HG03135 (cell line): ENCODE results near the gene NRDC.

Experiments used
- ATAC-seq: cut with Tn5 transposase; IDR thresholded peaks from one replicate; pipeline ENCODE4 v1.9.1; 2021; ENCODE audit warnings: mild to moderate bottlenecking, moderate library complexity; ENCODE audit not compliant: unreplicated experiment

Gene NRDC

DNA sequence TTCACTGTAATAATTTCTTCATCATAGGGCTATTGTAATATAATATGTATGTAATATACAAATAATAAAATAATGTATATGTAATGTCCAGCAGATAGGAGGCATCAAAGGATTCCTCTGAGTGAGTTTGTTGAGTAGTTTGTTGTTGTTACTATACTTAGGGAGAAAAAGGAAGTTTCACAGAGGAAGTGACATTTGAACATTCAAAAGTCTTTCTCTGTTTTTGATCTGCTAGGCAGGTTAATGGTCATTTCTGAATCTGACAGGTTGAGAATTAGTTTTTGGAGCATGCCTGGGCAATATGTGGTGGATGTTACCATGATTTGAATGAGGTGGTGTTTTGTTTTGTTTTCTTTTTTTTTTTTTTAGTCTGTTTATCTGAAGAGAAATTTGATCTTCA lies 102.1 kb downstream of the NRDC start:
- no peak for ATAC-seq

DNA sequence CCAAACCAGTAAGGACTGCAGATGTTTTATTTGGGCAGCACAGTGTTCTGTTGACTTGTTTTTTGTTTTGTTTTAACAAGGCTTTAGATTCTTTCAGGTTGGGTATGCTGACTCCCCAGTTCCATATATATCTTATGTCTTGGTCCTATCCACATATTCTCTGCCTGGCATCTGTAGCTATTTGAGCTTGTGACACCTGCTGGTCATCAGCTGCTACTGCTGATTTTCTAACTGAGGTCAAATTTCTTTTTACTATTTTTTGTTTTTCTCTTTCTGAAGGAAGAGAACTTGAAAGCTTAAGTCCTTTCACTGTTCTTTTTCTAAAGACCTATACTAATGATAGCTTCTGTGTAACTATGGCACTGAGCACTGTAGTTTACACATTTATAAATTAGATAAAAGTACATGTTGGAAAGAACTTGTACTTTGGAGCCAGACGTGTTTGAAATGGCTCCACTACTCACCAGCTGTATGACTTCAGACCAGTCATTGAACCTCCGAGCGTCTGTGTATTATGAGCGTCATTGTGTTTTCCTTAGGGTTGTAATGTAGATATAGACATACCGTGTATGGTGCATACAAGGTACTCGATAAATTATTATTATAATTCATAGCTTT lies 109.4 kb downstream of the NRDC start:
- no peak for ATAC-seq

DNA sequence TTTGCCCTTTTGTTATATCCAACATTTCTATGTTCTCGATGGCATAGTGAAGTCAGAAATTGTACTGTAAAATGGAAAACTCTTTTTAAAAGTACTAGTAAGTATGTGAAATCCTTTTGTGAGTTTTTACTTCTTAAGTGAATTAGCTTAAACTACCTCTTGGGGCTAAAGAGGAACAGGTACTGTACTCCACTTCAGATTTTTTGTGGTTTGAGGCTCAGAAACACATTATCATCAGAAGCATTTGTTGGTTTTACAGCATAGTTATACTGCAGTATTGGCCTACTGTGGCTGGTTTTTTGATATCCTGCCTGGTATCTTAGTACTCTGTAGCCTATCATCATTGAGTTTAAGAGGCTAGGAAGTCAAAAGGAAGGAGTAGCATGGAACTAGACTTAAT lies 117.2 kb downstream of the NRDC start:
- no peak for ATAC-seq

DNA sequence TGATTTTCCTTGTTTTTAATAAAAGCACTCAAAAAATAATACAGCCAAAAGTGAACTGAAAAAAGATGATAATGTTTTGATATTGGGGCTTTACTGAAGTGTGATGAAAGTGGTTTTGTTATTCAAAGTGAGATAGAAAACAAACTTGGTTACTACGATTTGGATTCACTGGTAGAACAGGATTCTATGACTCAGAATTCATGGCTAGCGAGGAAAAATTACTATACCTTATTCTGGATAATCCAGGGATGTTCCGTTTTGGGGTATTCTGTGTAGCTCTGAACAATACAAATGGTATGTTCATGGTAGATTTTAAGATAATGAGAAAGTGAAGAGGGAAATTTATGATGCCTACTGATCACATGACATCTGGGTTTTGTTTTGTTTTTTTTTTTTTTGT lies 117.7 kb downstream of the NRDC start:
- no peak for ATAC-seq

DNA sequence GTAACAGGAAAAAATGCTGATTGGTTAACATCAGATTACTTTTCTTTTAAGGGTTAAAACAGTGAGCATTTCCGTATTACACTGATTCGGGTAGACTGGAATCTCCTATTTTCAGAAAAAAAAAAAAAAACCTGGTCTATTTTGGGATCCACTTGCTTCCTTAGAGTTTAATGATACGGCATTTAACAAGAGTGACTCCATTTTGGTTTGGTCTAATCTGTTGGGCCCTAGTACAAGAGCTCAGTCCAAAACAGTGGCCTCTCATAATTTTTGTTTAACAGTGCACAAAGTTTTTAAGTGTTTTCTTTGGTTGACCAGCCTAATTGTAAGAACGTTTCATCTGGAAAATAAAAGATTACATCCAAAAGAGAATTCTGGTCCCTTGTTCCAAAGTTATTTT lies 120.2 kb downstream of the NRDC start:
- no peak for ATAC-seq

DNA sequence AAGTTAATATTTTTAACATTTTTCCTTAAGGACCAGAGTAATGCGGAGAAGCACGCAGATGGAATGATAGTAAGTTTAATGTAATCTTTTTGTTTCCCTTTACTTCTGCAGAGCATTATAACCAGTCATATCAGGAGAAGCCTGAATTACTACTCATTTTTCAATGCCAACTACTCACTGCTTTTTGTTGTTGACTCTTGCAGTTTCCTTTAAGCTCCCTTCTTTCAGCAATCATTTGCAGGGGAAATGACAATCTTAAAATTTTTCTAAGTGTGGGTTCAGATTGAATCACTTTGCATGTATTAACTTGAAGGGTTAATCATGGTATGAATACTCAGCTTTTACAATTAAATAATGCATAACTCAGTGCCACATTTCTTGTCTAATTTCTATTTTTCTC lies 122.2 kb downstream of the NRDC start:
- no peak for ATAC-seq

DNA sequence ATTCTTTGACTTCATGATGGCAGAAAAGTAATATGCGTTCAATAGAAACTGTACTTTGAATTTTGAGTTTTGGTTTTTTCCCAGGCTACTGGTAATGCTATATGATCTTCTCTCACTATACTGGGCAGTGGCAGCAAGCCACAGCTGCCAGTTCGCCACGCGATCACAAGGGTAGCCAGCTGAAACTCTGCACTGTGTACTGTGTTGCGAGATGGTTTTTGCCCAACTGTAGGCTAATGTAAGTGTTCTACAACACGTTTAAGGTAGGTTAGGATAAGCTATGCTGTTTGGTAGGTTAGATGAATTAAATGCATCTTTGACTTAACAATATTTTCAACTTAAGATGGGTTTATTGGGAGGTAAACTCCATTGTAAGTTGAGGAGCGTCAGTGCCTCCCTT lies 123.1 kb downstream of the NRDC start:
- ATAC-seq, result no peak

DNA sequence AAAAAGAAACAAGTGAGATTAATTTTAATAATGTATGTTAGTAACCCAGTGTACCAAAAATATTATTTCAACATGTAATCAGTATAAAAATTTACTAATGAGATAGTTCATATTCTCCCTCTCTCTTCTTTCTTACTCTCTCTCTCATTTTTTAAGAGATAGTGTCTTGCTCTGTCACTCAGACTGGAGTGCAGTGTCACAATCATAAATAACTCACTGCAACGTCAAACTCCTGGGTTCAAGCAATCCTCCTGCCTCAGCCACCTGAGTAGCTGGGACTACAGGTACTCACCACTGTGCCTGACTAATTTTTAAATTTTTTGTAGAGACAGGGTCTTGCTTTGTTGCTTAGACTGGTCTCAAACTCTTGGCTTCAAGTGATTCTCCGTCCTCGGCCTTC lies 123.9 kb downstream of the NRDC start:
- ATAC-seq, result no peak

DNA sequence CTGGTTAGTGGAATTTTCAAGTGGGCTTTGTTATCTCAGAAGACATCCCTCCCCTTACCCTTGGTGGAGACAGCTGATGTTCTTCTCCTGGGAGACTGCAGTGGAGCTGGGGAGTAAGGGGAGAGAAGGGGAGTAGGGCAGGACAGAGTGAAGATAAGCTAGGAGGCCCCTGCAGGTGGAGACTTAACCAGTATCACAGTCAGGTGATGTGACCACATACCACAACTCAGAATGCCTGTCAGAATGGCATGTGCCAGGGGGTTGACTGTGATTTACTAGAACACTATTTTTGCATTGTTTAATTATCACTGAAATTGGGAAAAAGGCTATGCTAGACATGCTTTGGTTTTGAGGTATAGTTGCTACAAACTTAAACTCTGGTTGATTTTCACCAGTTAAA lies 124.6 kb downstream of the NRDC start:
- ATAC-seq, result no peak

DNA sequence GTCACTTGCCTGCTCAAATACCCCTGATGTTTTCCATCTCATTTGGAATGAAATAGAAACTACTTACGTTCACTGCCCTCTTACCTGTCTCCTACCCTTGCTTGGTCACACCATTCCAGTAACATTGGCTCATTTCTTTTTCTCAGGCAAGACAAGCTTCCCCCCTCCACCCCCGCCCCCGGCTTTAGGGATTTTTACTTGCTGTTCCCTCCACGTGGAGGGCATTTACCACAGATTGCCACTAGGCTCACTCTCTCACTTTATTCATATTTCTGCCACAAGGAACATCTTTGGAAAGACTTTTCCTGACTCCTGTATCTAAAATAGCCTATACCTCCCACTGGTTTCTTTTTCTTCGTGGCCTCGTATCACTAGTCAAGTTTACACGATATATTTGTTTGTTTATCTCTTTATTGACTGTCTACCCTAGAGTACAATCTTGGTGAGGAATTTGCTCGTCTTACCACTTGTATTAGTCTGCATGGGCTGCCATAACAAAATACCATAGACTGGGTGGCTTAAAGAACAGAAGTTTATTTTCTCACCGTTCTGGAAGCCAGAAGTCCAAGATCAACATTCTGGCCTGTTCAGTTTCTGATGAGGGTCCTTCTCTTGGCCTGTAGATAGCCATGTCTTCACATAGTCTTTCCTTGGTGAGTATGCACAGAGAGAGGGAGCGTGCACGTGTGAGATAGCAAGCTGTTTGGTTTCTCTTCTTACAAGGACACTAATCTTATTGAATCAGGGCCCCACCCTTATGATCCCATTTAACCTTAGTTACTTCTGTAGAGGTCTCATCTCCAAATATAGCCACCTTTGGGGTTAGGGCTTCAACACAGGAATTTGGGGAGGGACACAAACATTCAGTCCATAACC lies 126.2 kb downstream of the NRDC start:
- ATAC-seq, result no peak

DNA sequence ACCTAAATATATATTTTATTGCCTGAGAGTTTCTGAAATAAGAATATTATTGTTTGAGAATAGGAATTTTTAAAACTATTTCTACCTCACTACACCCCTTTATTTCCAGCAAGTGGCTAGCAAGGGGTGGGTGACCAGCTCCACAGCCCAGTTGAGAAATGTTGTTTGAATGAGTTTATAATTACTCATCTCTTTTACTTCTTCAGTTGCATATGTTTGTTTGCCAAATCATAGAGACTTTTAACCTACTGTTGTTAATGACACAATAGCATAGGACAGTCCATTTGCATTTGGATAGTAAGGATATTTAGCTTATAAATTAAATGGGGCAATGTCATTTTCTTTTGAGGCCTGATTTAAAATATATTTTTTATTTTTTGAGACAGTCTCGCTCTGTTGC lies 127.8 kb downstream of the NRDC start:
- ATAC-seq, result no peak

DNA sequence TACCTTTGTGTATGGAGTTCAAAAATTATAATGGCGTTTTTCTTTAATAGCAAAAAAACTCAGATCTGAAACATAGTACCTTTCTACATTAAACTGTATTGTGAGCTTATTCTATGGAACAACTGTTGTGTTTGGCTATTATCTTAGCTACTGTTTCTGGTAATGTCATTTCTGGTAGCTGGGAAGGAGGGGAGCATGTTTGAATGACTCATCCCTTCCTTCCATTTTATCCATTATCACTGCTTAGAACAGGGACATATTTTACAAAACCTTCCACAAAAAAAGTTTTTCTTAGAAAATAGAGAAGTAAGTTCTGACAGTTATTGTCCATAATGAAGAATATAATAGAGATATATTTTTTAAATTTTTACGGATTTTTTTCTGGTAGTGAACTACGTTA lies 128.3 kb downstream of the NRDC start:
- ATAC-seq, result no peak

DNA sequence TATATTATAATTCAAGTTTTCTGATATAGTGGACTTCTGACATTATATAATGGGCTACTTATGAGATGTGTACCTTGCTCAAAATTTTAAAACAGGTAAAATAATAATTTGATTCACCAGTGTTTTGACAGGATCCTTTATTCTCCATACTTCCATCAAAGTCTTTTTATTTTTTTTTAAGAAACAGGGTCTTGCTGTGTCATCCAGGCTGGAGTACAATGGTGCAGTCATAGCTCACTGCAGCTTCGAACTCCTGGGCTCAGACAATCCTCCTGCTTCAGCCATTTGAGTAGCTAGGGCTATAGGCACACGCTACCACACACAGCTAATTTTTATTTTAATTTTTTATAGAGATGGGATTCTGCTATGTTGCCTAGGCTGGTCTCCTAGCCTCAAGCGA lies 129.4 kb downstream of the NRDC start:
- no peak for ATAC-seq

DNA sequence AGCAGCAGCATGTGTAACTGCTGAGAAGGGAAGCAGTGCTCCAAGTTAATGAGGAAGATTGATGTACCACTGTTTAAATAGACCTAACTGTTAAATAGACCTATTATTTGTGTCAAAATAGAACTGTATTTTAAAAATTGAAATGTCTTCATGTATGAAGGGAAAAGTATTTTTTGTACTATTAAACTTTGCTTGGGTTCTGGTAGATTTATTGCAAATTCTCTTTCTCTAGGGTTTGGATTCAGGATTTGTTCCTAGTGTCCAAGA lies 133.3 kb downstream of the NRDC start:
- ATAC-seq, result no peak

DNA sequence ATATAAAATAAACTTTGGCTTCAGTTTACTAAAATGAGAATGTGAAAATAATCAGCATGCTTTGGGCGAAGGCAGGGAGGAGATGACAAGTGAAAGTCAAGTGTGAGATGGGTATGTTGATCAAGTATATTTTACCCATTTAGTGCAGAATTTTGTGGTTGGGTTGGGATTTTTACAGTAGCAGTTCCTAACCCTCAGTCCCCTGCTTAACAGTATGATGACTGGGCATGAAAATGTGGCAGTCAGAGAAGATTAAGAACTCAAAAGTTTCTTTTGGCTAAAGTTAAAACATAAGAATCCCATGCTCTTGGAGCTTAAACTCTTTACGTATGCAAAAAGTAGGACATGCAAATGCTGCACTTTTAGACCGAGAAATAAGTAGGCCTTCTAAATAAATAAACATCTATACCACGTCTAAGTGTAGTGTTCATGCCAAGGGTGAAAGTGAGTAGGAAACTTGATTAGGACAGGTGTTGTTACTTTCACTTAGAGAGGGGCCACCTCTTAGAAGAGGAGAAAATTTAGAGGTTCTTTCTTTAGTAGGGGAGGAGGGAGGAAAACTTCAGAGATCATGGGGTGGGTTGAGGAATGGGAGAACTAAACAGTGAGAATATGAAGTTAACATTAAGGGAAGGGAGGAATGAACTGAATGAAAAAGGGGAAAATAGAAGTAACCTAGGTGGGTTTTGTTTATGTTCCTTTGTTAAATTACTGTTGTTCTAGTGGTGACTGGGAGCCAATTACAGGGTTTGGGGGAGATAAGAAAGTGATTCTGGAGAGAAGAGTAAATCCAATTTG lies 133.8 kb downstream of the NRDC start:
- ATAC-seq, result no peak

DNA sequence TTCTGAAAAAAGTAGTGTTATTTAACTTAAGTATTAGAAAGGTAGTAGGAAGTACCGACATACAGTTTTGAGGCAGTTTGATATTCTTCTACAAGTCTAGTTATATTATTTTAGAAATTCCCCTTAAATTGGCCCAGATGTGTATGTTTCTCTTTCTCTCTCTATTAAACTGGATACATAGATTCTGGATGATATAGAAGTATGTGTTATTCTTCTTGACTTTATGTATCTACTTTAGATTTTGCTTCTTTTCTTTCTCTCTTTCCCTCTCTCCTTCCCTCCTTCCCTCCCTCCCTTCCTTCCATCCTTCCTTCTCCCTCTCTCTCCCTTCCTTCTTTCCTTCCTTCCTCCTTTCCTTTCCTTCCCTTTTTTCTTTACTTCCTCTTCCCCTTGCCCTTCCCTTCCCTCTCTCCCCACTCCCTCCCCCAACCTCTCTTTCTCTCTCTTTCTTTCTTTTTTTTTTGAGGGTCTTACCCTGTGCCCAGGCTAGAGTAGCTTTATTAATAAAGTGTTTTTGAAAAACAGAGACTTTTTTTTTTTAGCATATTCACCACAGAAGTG lies 137.3 kb downstream of the NRDC start:
- no peak for ATAC-seq

DNA sequence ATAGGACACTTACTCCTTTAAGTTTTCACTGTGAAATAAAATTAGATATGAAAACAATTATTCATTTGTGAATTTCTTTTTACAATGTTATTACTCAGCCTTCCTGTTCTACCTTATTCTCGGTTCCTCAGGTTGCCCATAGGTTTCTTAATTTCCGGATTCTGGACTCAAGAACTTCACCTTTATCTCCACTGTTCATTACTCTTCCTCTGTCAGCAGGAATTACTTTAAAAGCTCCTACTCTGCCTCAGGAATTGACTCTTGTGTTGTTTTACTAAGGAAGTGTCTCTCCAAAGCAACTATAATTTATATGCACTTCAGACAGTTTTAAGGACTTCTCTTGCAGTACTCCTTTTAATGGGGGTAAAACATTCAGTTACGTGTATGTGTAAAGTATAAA lies 137.9 kb downstream of the NRDC start:
- no peak for ATAC-seq
